GM12878 (cell line): ENCODE measurements around the gene GRM5. TPM values are rescaled to one million over a fixed set of nuclear protein-coding genes. Genes with fewer than 3 reads are reported as not detected.
"Not testable (repeated sequence)": the region's sequence is repeated elsewhere in the genome, so short reads cannot be mapped to it uniquely, and the experiment has no call there.

Source experiments
- ATAC-seq: fragments of 200-7000 bp; cut with Tn5 transposase; 3 replicates; pipeline ENCODE4 v1.9.1; 2020; ENCODE audit warnings: mild to moderate bottlenecking, moderate library complexity
- BruUV-seq: library from RNA; stranded (reverse); fragments of 400-500 nt; replicated peaks from 2 replicates; lab custom pipeline; 2021; lab: Mats Ljungman, UMichigan
- CTCF ChIA-PET: fragments of 300-600 bp; sonication (Branson Sonifier 250); formaldehyde crosslinking; extraction: SDS; loops from one replicate; lab custom pipeline; 2021; ENCODE audit warnings: inconsistent platforms; lab: Yijun Ruan, JAX
- POLR2A ChIA-PET: fragments of 350-600 bp; formaldehyde crosslinking; extraction: SDS; loops from one replicate; lab custom pipeline; 2021; ENCODE audit warnings: inconsistent platforms; lab: Charles Lee
- RAD21 ChIA-PET: fragments of 300-600 bp; sonication (Branson Sonifier 250); formaldehyde crosslinking; loops from one replicate; lab custom pipeline; 2023; ENCODE audit warnings: antibody characterized with exemption; ENCODE audit not compliant: unreplicated experiment; lab: Charles Lee
- SMC1A ChIA-PET: fragments of 300-600 bp; sonication (Branson Sonifier 250); formaldehyde crosslinking; loops from one replicate; lab custom pipeline; 2023; ENCODE audit not compliant: unreplicated experiment, uncharacterized antibody; lab: Charles Lee
- DNase-seq: peaks from one replicate; pipeline ENCODE4 v3.0.0-alpha.2; 2011; ENCODE audit warnings: low read depth, low spot score
- FAIRE-seq: peaks from 3 replicates; lab custom pipeline; 2011; peaks lifted over from hg19 to GRCh38; lab: Jason Lieb, UNC
- H2AFZ ChIP-seq: 2 replicates; pipeline ENCODE4 v1.6.0; 2011; ENCODE audit warnings: low read depth, low read length, control low read depth; ENCODE audit not compliant: control insufficient read depth
- H3K27ac ChIP-seq: 2 replicates; pipeline ENCODE4 v1.5.1; 2011; ENCODE audit warnings: control low read depth; ENCODE audit not compliant: control insufficient read depth, insufficient read depth
- H3K27me3 ChIP-seq, 2 experiments: replicated peaks in 1 of 2; 2 replicates each; pipeline versions ENCODE4 v1.6.0 to v1.6.1; 2011; ENCODE audit warnings: low read length in 1 of 2; ENCODE audit not compliant: control insufficient read depth in 2 of 2, insufficient read depth in 2 of 2
- H3K36me3 ChIP-seq, 2 experiments: 2 replicates each; pipeline ENCODE4 v1.5.1; 2011; ENCODE audit warnings: low read length in 1 of 2; ENCODE audit not compliant: control insufficient read depth in 2 of 2, insufficient read depth in 2 of 2
- H3K4me1 ChIP-seq: 2 replicates; pipeline ENCODE4 v1.6.1; 2011; ENCODE audit warnings: mild to moderate bottlenecking, low read length, moderate library complexity, mixed read lengths; ENCODE audit not compliant: control insufficient read depth, insufficient read depth
- H3K4me2 ChIP-seq: 2 replicates; pipeline ENCODE4 v1.6.0; 2011; ENCODE audit warnings: control low read depth; ENCODE audit not compliant: control insufficient read depth, insufficient read depth
- H3K4me3 ChIP-seq: fragments of 200-600 bp; sonication (generic); 2 replicates; pipeline ENCODE4 v1.5.1; 2016
- H3K79me2 ChIP-seq: 2 replicates; pipeline ENCODE4 v1.6.0; 2011; ENCODE audit warnings: low read length; ENCODE audit not compliant: control insufficient read depth, insufficient read depth
- H3K9ac ChIP-seq: 2 replicates; pipeline ENCODE4 v1.8.0; 2011; ENCODE audit warnings: low read length, control low read depth, mixed read lengths; ENCODE audit not compliant: control insufficient read depth, insufficient read depth
- H3K9me3 ChIP-seq: replicated peaks from 3 replicates; pipeline ENCODE4 v1.5.1; 2011; ENCODE audit warnings: mild to moderate bottlenecking, low read length; ENCODE audit not compliant: control insufficient read depth, insufficient read depth
- H4K20me1 ChIP-seq: 2 replicates; pipeline ENCODE4 v1.6.0; 2011; ENCODE audit not compliant: control insufficient read depth, insufficient read depth
- WGBS: methylation state at CpG from one replicate; pipeline ENCODE4 v1.1.6; 2016; ENCODE audit warnings: low lambda C conversion rate; ENCODE audit not compliant: insufficient replicate concordance, insufficient coverage; ENCODE audit errors: missing lambda C conversion rate; 5-methylcytosine and 5-hydroxymethylcytosine counted together
- in situ Hi-C: fragments of 300-500 bp; cut with MboI; formaldehyde crosslinking; loops from 9 replicates; pipeline ENCODE4 v1.14.3; 2018; ENCODE audit warnings: mixed read lengths
- intact Hi-C: fragments of 100-400 bp; cut with micrococcal nuclease; formaldehyde crosslinking; loops from one replicate; pipeline ENCODE4 v1.14.2; 2022; ENCODE audit not compliant: unreplicated experiment
- polyA plus RNA-seq, 11 experiments: library from polyadenylated mRNA; depleted of rRNA in 4 of 11; unstranded in 6 of 11; stranded (reverse) in 5 of 11; fragments of >200 nt; fragmentation: Nextera tagmentation in 4 of 11; fragmentation: Illumina TruSeq in 1 of 11; extraction: Ambion mirVana in 4 of 11; extraction: Trizol in 1 of 11; gene quantifications; 1 replicate in 1 of 11; 2 replicates in 10 of 11; pipeline versions ENCODE4 v1.2.1 to v1.2.3, GENCODE V29; 2011 to 2016; ENCODE audit warnings: inconsistent platforms in 2 of 11, missing spikeins in 2 of 11, low read depth in 1 of 11
- total RNA-seq, 4 experiments: library from RNA; depleted of rRNA in 3 of 4; stranded (reverse); fragments of >200 nt in 3 of 4; fragmentation: Illumina TruSeq in 1 of 4; extraction: Trizol in 1 of 4; gene quantifications; 2 replicates each; pipeline versions ENCODE4 v1.2.1 to v1.2.3, GENCODE V29; 2013 to 2021

GRM5 gene
- total and polyA plus RNA-seq, 10 of the 15 experiments (the other 5 are each of a cell fraction or from before 2014, with no cell fraction given): not detected

- H3K4me1 ChIP-seq, SMC1A ChIA-PET, CTCF ChIA-PET, H3K9ac ChIP-seq, H3K36me3 ChIP-seq, POLR2A ChIA-PET, RAD21 ChIA-PET, H3K4me2 ChIP-seq, DNase-seq, FAIRE-seq, H2AFZ ChIP-seq, H3K27ac ChIP-seq, H4K20me1 ChIP-seq, H3K4me3 ChIP-seq, H3K27me3 ChIP-seq, ATAC-seq, BruUV-seq, H3K9me3 ChIP-seq, H3K79me2 ChIP-seq: not testable (repeated sequence)
- in situ Hi-C loops (loop anchor here (25.0 kb wide), 2 partner anchors 518 to 1018 kb away; no protein-coding TSS in a partner anchor), intact Hi-C loops (loop anchor here (10.0 kb wide), 2 partner anchors 521 to 1021 kb away; no protein-coding TSS in a partner anchor)
- 3% methylated on average over 2 of the region's 2 CpGs for WGBS
These were observed 28.0 kb upstream of the GRM5 start for GRCh38 chr11:89093806-89094205.

GRCh38 chr11:89084951-89085350, 19.2 kb upstream of the GRM5 start:
- ATAC-seq, H3K79me2 ChIP-seq, H3K27ac ChIP-seq, H3K4me1 ChIP-seq, intact Hi-C loops, H4K20me1 ChIP-seq, CTCF ChIA-PET, H2AFZ ChIP-seq, DNase-seq, H3K9ac ChIP-seq, H3K4me3 ChIP-seq, H3K27me3 ChIP-seq, FAIRE-seq, POLR2A ChIA-PET, H3K4me2 ChIP-seq, H3K9me3 ChIP-seq, BruUV-seq, H3K36me3 ChIP-seq, SMC1A ChIA-PET, RAD21 ChIA-PET: not testable (repeated sequence)
- in situ Hi-C loops: loop anchor here (25.0 kb wide), 2 partner anchors 527 to 1027 kb away; no protein-coding TSS in a partner anchor
- WGBS: 30% methylated on average over 3 of the region's 3 CpGs

- H4K20me1 ChIP-seq, H3K36me3 ChIP-seq, H3K9me3 ChIP-seq, H3K27me3 ChIP-seq, FAIRE-seq, H3K27ac ChIP-seq, BruUV-seq, POLR2A ChIA-PET, H3K79me2 ChIP-seq, H3K4me2 ChIP-seq, RAD21 ChIA-PET, intact Hi-C loops, SMC1A ChIA-PET, H2AFZ ChIP-seq, H3K4me3 ChIP-seq, in situ Hi-C loops, H3K4me1 ChIP-seq, ATAC-seq, DNase-seq, CTCF ChIA-PET, H3K9ac ChIP-seq: not testable (repeated sequence)
- WGBS: 0% methylated on average over 1 of the region's 1 CpG
These were observed 5.1 kb upstream of the GRM5 start for GRCh38 chr11:89070911-89071310.
